ENCODE data around the gene POLH.
"Not testable (repeated sequence)": the region's sequence is repeated elsewhere in the genome, so short reads cannot be mapped to it uniquely, and the experiment has no call there.

The POLH gene
- 30.8 reads per million, percentile 57 among the genes with 10 or more reads in this experiment for total RNA-seq

DNA sequence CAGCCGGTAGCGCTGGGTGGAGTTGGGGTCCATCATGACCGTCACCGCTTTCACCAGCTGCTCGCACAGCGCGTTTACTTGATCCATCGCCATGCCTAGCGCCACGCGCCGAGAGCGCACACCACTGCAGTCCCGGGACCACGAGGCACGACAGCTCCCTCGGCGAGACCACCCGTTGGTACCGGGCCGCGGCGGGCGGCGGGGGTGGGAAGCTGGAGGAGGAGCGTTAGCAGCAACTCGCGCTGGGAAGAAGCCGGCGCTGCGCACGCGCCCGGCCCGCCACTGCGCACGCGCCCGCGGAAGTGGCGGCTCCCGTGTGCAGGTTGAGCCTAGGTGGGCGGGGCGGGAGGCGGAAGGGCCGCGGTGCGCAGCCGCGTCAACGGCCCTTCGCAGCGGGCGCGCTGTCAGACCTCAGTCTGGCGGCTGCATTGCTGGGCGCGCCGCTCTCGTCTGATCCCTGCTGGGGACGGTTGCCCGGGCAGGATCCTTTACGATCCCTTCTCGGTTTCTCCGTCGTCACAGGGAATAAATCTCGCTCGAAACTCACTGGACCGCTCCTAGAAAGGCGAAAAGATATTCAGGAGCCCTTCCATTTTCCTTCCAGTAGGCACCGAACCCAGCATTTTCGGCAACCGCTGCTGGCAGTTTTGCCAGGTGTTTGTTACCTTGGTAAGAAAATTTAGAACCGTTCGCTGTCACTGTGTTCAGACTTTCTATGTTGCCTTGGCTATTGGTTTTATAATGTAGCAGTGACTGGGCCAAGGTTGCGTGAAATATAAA is at the start of gene POLH, which contains the start of gene XPO5:
TSS of gene POLH (plus strand) at position 414 of the 780 bp plus-strand sequence. CDS start 6,135 bp downstream, outside the sequence.
TSS of gene XPO5 (minus strand) at position 267 of the 780 bp plus-strand sequence. CDS start at position 93, 174 bp downstream.
- DNase-seq: peak; percentile 86

DNA sequence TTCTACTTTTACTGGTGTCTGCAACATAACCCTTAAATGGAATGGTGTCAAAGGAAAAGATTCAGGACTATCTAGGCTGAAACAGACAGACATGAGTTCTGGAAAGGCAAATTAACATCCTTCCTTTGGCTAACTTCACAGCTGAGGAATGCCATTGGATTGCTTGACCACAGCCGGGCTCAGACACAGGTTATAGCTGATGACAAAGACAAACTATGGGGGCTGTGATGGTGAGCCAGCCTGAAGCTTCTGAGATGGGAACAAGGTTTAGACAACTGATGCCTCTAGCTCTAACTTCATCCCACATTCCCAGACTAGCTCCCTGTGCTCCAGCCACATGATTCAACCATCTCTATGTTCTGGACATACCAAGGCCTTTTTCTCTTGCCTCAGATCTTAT is 43.8 kb upstream of the POLH start:
- no peak for DNase-seq

- not testable (repeated sequence) for DNase-seq
Observed at GRCh38 chr6:43538986-43539385, 37.0 kb upstream of the POLH start.

DNA sequence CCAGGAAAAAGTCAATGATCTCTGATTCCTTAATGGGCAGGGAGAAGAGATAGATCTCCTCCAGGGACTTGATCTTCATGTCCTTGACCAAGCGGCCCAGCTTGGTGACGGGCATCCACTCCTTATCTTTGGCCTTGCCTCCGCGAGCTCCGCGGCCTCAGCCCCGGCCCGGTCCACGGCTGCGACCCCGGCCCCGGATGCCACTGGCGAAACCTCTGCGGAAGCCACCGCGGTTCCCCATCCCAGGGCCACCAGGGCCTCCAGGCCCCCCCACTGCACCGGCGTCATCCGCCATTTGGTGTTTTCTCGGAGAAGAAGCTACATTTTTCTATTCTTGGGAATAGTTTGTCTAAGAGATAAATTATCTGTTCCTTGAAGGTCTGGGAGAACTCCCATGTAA is 36.6 kb upstream of the POLH start:
- DNase-seq: not testable (repeated sequence)

- no peak for DNase-seq
Observed at GRCh38 chr6:43540507-43540906, 35.5 kb upstream of the POLH start.

DNA sequence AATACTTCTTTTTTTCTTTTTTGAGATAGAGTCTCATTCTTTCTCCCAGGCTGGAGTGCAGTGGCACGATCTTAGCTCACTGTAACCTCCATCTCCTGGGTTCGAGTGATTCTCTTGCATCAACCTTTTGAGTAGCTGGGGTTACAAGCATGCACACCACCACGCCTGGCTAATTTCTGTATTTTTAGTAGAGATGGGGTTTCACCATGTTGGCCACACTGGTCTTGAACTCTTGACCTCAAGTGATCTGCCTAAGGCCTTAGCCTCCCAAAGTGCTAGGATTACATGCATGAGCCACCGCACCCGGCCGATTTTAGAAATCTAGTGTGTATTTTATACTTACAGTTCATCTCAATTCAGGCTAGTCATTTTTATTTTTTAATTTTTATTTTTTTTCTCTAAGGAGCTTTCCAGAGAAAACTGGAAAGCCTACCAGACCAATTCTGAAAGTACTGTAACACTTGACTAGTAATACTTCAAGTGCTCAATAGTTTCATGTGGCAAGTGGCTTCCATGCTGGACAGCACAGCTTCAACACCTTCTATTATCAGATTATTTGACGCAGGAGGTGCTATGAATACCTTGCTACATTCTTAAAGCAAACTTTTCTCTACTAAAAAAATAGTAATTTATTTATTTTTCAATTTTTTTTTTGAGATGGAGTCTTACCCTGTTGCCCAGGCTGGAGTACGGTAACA is 34.1 kb upstream of the POLH start:
- DNase-seq: no peak

DNA sequence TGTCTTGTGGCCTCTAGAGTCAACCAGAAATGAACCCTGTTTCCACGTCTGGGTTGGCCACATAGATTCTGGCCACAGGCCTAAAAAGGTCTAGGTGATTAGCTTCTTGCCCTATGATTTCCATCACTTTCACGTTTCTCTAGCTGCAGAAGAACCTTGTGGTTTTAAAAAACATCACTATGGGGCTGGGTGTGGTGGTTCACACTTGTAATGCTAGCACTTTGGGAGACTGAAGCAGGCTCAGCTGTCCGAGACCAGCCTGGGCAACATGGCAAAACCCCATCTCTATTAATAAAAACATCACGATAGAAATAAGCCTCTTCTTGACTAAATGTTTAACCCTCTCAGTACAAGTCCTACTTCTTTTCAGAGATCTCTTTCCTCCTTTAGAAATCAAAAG is 31.5 kb upstream of the POLH start:
- DNase-seq: no peak

- no peak for DNase-seq
Observed at GRCh38 chr6:43547222-43547621, 28.8 kb upstream of the POLH start.

DNA sequence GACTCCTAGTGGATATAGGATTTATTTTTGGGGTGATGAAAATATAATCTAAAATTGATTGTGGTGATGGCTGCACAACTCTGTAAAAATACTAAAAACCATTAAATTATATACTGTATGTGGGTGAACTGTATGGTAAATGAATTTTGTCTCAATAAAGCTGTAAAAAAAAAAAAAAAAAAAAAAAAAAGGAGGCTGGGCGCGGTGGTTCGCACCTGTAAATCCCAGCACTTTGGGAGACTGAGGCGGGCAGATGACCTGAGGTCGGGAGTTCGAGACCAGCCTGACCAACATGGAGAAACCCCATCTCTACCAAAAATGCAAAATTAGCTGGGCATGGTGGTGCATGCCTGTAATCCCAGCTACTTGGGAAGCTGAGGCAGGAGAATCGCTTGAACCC is 18.4 kb upstream of the POLH start:
- not testable (repeated sequence) for DNase-seq

DNA sequence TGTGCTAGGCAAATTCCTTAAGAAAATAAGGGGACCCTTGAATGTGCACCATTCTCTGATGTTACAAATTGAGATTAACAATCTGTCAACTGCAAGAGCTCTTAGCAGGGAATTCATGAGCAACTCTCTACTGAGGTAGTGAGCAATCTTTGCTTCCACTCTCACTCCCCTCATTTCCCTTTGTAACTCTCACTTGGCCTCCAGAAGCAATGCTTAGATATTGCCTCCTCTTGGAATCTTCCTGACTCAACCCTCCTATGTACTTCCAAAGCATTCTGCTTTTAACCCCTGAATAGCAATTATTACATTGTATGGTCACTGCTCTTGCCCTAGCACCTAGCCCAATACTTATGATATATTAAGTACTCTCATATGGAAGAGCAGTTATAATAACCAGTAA is 16.7 kb upstream of the POLH start:
- no peak for DNase-seq

DNA sequence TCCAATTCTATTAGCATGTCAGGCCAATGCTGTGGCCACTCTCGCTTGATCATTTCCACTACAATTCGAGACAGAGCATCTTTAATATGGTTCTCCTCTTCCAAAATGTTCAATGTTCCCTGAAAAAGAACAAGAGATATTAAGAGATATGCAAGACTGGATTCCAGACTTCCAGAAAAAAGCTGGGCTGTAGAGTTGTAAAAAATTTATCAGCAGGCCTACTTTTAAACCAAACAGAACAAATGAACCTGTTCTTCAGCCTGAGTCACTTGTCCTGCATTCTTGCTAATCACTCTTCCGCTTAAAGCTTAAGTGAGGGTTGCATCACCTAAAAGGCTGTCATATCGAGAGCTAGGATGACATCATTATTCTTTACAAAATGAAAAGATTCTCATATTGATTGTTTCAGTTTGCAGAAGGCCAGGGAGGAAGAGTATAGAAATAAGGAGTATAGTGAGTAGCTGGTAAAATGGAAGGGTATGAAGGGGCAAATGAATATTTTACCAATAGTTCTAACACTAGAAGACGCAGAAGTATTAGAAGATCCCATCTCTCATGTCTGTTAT is 5.0 kb upstream of the POLH start:
- no peak for DNase-seq

DNA sequence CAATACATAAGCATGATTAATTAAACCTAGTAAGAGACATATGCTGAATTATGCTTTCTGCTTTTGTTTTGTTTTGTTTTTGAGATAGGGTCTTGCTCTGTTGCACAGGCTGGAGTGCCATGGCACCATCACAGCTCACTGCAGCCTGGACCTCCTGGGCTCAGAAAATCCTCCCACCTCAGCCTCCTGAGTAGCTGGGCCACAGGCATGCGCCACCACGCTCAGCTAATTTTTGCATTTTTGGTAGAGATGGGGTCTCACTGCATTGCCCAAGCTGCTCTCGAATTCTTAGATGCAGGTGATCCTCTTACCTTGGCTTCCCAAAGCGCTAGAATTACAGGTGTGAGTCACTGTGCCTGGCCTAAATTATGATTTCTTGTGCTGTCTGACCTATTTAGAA is 4.0 kb upstream of the POLH start:
- no peak for DNase-seq

- DNase-seq: no peak
Observed at GRCh38 chr6:43575105-43575771, 747 bp upstream of the POLH start.

DNA sequence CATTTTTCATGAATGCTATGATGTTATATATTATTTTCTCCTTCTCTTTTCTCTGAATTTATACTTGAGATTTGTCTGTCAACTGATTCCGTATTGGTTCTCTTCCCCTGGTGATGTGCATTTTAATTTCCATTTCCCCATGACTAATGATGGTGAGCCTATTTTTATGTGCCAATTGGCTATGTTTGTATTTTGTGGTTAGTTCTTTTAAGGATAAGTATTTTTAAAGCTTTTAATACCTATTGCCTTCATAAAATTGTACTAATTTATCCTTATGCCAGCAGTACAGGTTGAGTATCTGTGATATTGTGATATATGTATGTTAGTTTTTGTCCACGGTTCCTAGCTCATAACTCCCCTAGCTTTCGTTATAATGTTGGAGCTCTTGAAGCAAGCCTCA is 2.8 kb downstream of the POLH start:
- DNase-seq: no peak

DNA sequence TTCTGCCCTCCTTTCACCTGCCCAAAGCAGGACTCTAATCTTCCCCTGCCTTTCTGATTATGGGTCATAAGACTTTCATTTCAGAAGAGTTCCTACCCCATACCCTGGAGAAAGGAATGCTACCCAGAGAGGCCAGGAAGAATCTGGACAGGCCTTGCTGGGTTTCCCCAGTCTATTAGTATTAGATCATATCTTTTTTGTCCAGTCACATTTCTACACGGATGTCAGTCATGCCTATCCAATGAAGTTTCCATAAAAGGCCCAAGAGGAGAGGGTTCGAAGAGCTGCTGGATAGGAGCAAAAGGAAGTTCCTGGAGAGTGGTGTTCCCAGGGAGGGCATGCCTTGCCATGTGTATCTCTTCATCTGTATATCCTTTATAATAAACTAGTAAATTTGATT is 3.2 kb downstream of the POLH start:
- no peak for DNase-seq

DNA sequence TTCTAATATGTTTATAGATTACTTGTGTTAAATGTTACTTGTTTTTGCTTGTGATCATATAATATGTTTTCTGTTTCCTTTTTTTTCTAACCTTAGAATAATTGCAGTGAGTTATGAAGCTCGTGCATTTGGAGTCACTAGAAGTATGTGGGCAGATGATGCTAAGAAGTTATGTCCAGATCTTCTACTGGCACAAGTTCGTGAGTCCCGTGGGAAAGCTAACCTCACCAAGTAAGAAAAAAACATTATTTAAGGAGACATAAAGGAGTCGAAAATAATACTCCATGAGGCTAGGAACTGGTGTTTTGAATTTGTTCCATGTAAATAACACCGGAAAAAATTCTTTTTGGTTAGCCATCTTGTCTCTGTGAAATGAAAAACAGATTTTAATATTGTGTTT is 6.9 kb downstream of the POLH start:
- no peak for DNase-seq

GRCh38 chr6:43584892-43585570 is 9.0 kb downstream of the POLH start:
- DNase-seq: no peak

- no peak for DNase-seq
Observed at GRCh38 chr6:43588194-43588593, 12.2 kb downstream of the POLH start.

DNA sequence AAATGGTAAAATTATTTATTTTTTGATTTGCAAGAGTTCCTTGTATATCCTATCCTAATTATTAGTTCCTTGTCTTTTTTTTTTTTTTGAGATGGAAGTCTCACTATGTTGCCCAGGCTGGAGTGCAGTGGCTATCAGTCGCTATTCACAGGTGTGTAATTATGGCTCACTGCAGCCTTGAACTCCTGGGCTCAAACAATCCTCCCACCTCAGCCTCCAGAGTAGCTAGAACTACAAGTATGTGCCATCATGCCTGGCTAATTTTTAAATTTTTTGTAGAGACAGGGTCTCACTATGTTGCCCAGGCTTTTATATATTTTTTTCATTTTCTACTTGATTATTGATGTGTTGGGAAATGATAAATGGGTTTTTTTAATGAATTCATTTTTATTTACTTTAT is 13.6 kb downstream of the POLH start:
- not testable (repeated sequence) for DNase-seq

DNA sequence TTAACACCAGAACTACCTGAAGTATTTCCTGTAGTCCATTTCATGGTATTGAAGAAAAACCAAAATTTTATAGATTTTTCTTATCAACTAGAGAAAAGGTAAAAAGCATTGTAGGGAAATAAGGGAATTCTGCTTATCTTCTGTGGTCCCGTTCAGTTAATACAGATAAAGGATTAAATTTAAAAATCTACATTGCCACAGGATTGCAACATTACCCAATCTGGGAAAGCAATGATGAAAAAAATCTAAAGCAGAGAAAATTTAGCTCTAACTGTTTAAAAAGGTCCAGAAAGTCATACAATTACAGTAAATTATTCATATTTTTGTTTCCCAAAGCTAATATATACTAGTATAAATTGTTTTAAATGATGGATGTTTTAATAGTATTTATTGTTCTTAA is 18.0 kb downstream of the POLH start:
- DNase-seq: no peak

DNA sequence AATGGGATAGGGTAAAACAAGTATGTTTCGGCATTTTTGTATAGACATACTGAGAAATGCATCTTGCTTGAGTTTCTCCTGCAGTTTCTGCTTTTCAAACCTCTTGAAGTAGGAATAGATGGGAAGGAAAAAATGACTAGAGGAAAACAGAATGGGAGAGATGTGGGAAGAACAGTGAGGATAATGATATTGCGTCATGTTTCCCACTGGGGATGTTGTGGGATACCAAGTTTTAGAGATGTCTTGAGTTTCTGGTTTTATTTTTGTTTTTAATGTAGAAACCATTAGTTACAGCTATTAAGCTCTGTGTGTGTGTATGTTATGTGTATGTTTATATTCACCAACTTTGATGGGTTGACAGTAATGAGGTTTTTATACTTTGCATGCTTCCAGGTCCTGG is 24.6 kb downstream of the POLH start:
- no peak for DNase-seq

DNA sequence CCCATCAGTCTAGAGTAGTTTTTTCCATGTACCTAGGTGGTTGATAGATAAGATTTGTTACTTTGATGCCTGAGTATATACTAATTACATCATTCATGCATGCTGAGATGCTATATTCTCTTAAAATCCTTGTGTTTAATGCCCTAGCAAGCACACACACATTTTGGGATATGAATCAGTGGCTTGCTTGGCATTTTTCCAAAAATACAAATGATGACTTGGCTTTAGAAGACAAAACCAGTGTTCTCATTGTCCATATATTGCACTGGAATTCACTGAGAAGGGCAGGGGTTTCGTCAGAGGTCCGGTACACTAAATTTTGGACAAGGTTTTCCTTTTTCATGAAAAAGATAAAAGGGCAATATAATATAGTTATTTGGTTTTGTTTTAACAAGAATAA is 28.2 kb downstream of the POLH start:
- no peak for DNase-seq

GRCh38 chr6:43606019-43606418 is 30.0 kb downstream of the POLH start:
- DNase-seq: no peak

Data from effector CD4-positive, alpha-beta T cell (primary cell).